ENCODE measurements around the gene LYPLA2. TPM values are rescaled to one million over a fixed set of nuclear protein-coding genes. Genes with fewer than 3 reads are reported as not detected.
"Not testable (repeated sequence)": the region's sequence is repeated elsewhere in the genome, so short reads cannot be mapped to it uniquely, and the experiment has no call there.

LYPLA2 gene
- total RNA-seq, 1 donor from 2014 or later = 88.9 TPM

DNA sequence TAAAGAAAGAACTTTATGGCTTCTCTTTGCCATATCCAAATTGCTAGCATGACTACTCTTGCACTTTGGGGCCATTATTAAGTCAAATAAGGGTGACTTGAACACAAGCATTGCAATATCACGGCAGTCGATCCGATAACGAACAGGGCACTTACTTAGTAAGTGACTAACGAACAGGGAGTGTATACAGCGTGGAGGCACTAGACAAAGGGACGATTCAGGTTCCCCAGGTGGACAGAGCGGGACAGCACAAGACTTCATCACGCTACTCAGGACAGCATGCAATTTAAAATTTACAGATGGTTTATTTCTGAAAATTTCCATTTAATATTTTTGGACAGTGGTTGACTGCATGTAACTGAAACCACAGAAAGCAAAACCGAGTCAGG, 18.1 kb upstream of the LYPLA2 start:
- Mint-ChIP-seq H3K4me1 (peaks cover 9% of the 10 kb centered on the region), H3K27ac (ENCODE audit: unreplicated experiment) (no peak overlapping the region), H3K27me3 (ENCODE audit: low read depth) (no peaks in the 10 kb centered on the region), H3K9me3 (no peaks in the 10 kb centered on the region), H3K36me3 (ENCODE audit: low read depth) (no peaks in the 10 kb centered on the region), H3K4me3 (no peak overlapping the region)
- no peak for DNase-seq (ENCODE audit: low read depth, low spot score)
- TF ChIP-seq, protein P1, sequence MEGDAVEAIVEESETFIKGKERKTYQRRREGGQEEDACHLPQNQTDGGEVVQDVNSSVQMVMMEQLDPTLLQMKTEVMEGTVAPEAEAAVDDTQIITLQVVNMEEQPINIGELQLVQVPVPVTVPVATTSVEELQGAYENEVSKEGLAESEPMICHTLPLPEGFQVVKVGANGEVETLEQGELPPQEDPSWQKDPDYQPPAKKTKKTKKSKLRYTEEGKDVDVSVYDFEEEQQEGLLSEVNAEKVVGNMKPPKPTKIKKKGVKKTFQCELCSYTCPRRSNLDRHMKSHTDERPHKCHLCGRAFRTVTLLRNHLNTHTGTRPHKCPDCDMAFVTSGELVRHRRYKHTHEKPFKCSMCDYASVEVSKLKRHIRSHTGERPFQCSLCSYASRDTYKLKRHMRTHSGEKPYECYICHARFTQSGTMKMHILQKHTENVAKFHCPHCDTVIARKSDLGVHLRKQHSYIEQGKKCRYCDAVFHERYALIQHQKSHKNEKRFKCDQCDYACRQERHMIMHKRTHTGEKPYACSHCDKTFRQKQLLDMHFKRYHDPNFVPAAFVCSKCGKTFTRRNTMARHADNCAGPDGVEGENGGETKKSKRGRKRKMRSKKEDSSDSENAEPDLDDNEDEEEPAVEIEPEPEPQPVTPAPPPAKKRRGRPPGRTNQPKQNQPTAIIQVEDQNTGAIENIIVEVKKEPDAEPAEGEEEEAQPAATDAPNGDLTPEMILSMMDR (conservative IDR thresholded peaks at IDR 0.05) = no peak

DNA sequence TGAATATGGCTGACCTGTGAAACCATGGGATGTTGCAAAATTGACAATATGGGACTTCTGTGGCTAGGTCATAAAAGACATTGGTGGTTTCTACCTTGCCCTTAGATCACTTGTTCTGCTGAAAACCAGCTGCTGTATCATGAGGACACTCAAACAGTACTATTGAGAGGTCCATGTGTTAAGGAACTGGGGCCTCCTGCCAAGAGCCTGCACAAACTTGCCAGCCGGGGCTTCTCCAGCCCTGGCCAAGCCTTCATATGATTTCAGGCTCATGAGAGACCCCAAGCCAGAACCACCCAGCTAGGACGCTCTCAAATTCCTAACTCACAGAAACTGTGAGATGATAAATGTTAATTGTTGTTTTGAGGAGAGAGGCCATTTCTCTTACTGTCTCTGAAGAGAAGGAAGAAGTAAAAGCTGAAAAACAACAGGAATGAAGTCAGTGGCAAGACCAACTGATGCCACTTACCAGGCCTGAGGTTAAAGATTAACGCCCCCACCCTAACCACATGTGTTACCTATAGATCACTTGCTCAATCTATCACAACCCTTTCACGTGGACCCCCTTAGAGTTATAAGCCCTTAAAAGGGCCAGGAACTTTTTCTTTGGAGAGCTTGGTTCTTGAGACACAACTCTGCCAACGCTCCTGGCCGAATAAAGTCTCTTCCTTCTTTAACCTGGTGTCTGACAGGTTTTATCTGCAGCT, 16.6 kb upstream of the LYPLA2 start:
- no peaks in the 10 kb centered on the region for H3K27me3 Mint-ChIP-seq (ENCODE audit: low read depth)
- H3K9me3 Mint-ChIP-seq = no peaks in the 10 kb centered on the region
- peak overlapping the region; percentile 77 for H3K4me3 Mint-ChIP-seq
- no peak overlapping the region for H3K27ac Mint-ChIP-seq (ENCODE audit: unreplicated experiment)
- H3K36me3 Mint-ChIP-seq (ENCODE audit: low read depth) = no peaks in the 10 kb centered on the region
- TF ChIP-seq, protein P1 (conservative IDR thresholded peaks at IDR 0.05) = no peak
- no peak for DNase-seq (ENCODE audit: low read depth, low spot score)
- peaks cover 15% of the 10 kb centered on the region for H3K4me1 Mint-ChIP-seq

DNA sequence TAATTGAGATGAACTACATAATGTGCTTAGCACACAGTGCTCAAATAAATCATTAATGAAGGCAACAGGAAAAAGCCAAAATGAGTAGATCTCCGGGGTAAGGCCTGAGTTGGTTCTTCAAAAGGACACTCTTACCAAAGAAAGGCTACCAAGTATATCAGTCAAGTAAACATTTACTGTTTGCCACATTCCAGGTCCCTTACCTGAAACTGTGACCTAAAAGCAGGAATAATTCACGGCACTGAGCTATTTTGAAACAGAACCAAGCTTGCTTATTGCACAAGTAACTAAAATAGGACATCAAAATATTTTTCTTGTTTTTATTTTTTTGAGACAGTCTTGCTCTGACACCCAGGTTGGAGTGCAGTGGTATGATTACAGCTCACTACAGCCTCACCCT, 14.7 kb upstream of the LYPLA2 start:
- DNase-seq (ENCODE audit: low read depth, low spot score) = no peak
- Mint-ChIP-seq H3K27me3 (ENCODE audit: low read depth) (no peaks in the 10 kb centered on the region), H3K4me1 (peaks cover 26% of the 10 kb centered on the region), H3K4me3 (peak overlapping the region; percentile 94), H3K27ac (ENCODE audit: unreplicated experiment) (no peak overlapping the region), H3K36me3 (ENCODE audit: low read depth) (no peaks in the 10 kb centered on the region), H3K9me3 (no peaks in the 10 kb centered on the region)
- TF ChIP-seq, protein P1 (conservative IDR thresholded peaks at IDR 0.05) = no peak

DNA sequence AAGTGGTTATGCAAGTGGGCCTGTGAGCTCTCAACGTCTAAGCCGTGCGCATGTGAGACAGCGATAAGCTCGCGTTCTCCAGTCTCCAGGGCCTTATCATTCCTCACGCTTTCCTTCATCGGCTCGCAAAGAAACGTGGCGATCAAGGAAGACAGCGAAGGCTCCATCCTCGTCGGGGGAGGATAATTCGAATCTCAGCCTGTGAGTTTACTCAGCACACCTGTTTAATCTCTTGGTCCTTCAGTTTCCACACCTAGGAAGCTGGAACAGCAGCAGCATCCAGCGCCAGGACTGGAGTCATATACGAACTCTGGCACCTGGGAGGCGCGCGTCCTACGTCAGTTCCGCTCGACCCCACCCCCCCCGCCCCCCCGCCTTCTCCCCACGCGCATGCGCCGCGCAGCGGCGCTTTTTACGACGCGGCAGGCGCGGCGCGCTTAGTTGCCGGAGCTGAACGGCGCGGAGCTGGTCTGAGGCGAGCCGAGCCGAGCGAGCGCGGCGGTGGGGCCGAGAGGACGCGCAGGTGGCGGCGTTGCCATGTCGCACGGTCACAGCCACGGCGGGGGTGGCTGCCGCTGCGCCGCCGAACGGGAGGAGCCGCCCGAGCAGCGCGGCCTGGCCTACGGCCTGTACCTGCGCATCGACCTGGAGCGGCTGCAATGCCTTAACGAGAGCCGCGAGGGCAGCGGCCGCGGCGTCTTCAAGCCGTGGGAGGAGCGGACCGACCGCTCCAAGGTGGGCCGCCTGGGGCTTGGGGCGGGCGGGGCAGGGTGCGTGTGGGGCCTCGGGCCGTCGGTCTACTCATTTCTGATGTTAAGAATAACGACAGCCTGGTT, 12.7 kb upstream of the LYPLA2 start, which contains the start of gene PITHD1:
Gene PITHD1 (plus strand): TSS at position 440 of the 836 bp plus-strand sequence. CDS start 98 bp downstream, at position 538.
- Mint-ChIP-seq H3K9me3 (no peaks in the 10 kb centered on the region), H3K4me1 (peaks cover 26% of the 10 kb centered on the region), H3K4me3 (peak within 1 kb of the TSS; percentile 94), H3K36me3 (ENCODE audit: low read depth) (peaks cover 5% of the 10 kb centered on the region), H3K27me3 (ENCODE audit: low read depth) (no peaks in the 10 kb centered on the region), H3K27ac (ENCODE audit: unreplicated experiment) (peak within 1 kb of the TSS; percentile 97)
- TF ChIP-seq, protein P1 (conservative IDR thresholded peaks at IDR 0.05) = no peak
- peak; percentile 65 for DNase-seq (ENCODE audit: low read depth, low spot score)

DNA sequence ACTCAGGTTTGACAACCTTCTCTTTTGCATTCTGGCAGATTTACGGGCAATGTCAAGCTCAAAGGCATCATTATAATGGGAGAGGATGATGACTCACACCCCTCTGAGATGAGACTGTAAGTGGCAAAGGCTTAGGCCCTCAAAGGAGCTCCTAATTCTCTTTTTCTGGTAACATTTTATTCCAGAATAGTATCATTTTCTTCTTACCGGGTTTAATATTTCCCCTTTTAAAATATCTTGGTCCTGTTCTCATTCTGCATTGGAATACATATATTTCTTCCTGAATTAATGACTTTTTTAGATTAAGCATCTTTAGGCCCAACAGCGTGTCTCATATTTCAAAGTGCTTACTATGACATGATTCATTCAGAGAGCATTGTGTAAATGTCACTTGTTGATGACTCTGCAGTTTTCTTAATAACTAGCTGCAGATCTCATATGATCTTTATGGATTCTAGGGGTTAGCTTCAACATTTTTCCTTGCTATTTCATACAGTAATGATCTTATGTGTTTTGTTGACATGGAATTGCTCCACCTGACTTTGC, 11.0 kb upstream of the LYPLA2 start:
- H3K4me1 Mint-ChIP-seq = peaks cover 26% of the 10 kb centered on the region
- DNase-seq (ENCODE audit: low read depth, low spot score) = no peak
- TF ChIP-seq, protein P1 (conservative IDR thresholded peaks at IDR 0.05) = no peak
- peak overlapping the region; percentile 88 for H3K4me3 Mint-ChIP-seq
- H3K27me3 Mint-ChIP-seq (ENCODE audit: low read depth) = no peaks in the 10 kb centered on the region
- H3K9me3 Mint-ChIP-seq = no peaks in the 10 kb centered on the region
- H3K36me3 Mint-ChIP-seq (ENCODE audit: low read depth) = peaks cover 5% of the 10 kb centered on the region
- H3K27ac Mint-ChIP-seq (ENCODE audit: unreplicated experiment) = no peak overlapping the region

DNA sequence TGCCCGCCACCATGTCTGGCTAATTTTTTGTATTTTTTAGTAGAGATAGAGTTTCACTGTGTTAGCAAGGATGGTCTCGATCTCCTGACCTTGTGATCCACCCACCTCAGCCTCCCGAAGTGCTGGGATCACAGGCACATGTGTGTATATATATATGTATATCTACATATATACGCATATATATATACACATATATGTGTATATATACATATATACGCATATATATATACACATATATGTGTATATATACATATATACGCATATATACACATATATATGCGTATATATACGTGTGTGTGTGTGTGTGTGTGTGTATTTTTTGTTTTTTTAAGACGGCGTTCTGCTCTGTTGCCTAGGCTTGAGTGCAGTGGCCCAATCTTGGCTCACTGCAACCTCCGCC, 7.8 kb upstream of the LYPLA2 start:
- H3K9me3 Mint-ChIP-seq; H3K27ac Mint-ChIP-seq (ENCODE audit: unreplicated experiment); H3K27me3 Mint-ChIP-seq (ENCODE audit: low read depth); DNase-seq (ENCODE audit: low read depth, low spot score): not testable (repeated sequence)
- Mint-ChIP-seq H3K36me3 (ENCODE audit: low read depth) (peaks cover 19% of the 10 kb centered on the region), H3K4me3 (peak overlapping the region; percentile 77), H3K4me1 (peaks cover 14% of the 10 kb centered on the region)

Data from neural crest cell (in vitro differentiated cells).